AG04450 (cell line): Measurements from ENCODE around the gene MDP1. TPM values are rescaled to one million over a fixed set of nuclear protein-coding genes. Genes with fewer than 3 reads are reported as not detected.

Experiments
- CTCF ChIA-PET: fragments of 300-600, 350-600 bp; formaldehyde crosslinking; extraction: SDS; loops from one replicate; lab custom pipeline; 2022; ENCODE audit warnings: antibody characterized with exemption, inconsistent platforms; lab: Charles Lee
- POLR2A ChIA-PET: fragments of 350-600 bp; formaldehyde crosslinking; extraction: SDS; loops from one replicate; lab custom pipeline; 2021; ENCODE audit warnings: antibody characterized with exemption, inconsistent platforms; lab: Yijun Ruan, JAX
- DNase-seq: peaks from one replicate; pipeline ENCODE4 v3.0.0-alpha.2; 2011; ENCODE audit warnings: low read depth, low spot score
- H3K27ac ChIP-seq: one replicate; pipeline ENCODE4 v1.5.1; 2012; ENCODE audit warnings: low read depth, low read length, control low read depth
- H3K27me3 ChIP-seq: one replicate; pipeline ENCODE4 v1.6.0; 2012; ENCODE audit warnings: low read length; ENCODE audit not compliant: control insufficient read depth, insufficient read depth
- H3K4me3 ChIP-seq: 2 replicates; pipeline ENCODE4 v1.5.1; 2011; ENCODE audit warnings: mild to moderate bottlenecking, low read depth, low read length, control low read depth
- H3K9me3 ChIP-seq: 2 replicates; pipeline ENCODE4 v1.5.1; 2012; ENCODE audit warnings: low read length; ENCODE audit not compliant: control insufficient read depth, insufficient read depth
- CTCF ChIP-seq: IDR thresholded peaks from 2 replicates; pipeline ENCODE4 v1.5.1; 2011; ENCODE audit warnings: low read depth, low read length, control low read depth, inconsistent platforms
- polyA minus RNA-seq: library from RNA; depleted of rRNA, polyadenylated mRNA; stranded (reverse); fragments of >200 nt; gene quantifications from 2 replicates; pipeline ENCODE4 v1.2.3, GENCODE V29; 2011; rRNA and poly(A)+ RNA removed
- polyA plus RNA-seq: library from polyadenylated mRNA; depleted of rRNA; stranded (reverse); fragments of >200 nt; gene quantifications from 2 replicates; pipeline ENCODE4 v1.2.3, GENCODE V29; 2011; rRNA removed

Gene MDP1
- 14.9 and 16.1 TPM in 2 replicates for polyA plus RNA-seq
- 4.2 and 5.0 TPM in 2 replicates for polyA minus RNA-seq

DNA sequence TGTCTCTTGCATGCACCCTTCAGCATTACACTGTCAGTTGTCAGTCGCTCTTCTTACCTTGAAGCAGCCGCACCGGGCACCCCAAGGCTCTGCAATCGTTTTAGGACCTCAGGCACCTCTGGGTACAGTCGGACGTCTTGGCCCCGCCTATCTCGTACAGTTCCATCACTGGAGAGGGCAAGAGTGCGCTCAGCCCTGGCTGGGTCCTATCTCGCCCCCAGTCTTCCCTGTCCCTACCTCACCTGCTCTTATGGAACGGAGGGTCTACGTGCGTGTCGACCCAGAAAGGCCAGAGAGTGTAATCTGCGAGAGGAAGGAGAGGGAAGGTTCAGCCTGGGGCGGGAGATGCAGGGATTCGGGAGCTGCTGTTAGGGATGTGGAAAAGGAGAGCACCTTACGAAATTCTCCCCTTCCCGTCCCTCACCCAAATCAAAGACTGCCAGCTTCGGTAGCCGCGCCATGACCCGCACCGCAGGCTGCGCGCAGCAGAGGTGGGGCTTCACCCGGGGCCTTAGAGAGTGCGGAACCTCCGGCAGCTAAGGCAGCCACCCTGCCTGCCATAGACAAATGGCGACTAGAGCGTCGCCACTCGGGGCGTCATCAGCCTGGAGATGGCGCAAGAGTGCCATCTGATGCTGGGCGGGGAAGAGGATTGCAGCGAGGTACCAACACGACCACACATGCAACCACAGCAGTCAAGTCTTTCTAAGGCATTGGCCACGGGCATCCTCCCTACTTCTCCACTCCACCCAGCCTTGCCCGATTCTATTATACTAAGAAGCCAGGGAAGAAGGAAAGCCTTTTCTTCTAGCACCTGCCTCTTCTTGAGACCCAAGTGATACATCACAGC is at the start of gene MDP1:
Gene MDP1 (minus strand): TSS at position 572 of the 850 bp plus-strand sequence. CDS start 111 bp downstream, at position 461.
- H3K27ac ChIP-seq = peak within 1 kb of the TSS; percentile 84
- peak; percentile 43 for DNase-seq
- ChIA-PET POLR2A (interaction anchor here (0.8 to 1.6 kb wide), 7 partner anchors 15 to 85 kb away, joined by 3 to 9 read pairs (median 4); partner anchors contain the start of genes RABGGTA and TINF2), CTCF (interaction anchor here (0.7 to 1.8 kb wide), 5 partner anchors 12 to 156 kb away, joined by 3 to 15 read pairs (median 5); no protein-coding TSS in a partner anchor)
- no peaks in the 10 kb centered on the region; the same call in 1 of the 2 replicates for H3K9me3 ChIP-seq
- peak within 1 kb of the TSS; percentile 79 for H3K4me3 ChIP-seq
- TF ChIP-seq CTCF = peak; percentile 41
- no peaks in the 10 kb centered on the region for H3K27me3 ChIP-seq

GRCh38 chr14:24264298-24264697 is 48.4 kb upstream of the MDP1 start:
- TF ChIP-seq CTCF = no peak
- POLR2A ChIA-PET = interaction anchor here (0.7 to 1.8 kb wide), 2 partner anchors 22 to 123 kb away, joined by 3 to 4 read pairs; partner anchors contain the start of genes EMC9 and TINF2
- CTCF ChIA-PET = interaction anchor here (0.6 kb wide), 1 partner anchor 28 kb away, joined by 3 read pairs; no protein-coding TSS in a partner anchor
- no peak overlapping the region for H3K4me3 ChIP-seq
- H3K27ac ChIP-seq = no peak overlapping the region
- no peaks in the 10 kb centered on the region for H3K27me3 ChIP-seq
- no peak for DNase-seq
- no peaks in the 10 kb centered on the region for H3K9me3 ChIP-seq

DNA sequence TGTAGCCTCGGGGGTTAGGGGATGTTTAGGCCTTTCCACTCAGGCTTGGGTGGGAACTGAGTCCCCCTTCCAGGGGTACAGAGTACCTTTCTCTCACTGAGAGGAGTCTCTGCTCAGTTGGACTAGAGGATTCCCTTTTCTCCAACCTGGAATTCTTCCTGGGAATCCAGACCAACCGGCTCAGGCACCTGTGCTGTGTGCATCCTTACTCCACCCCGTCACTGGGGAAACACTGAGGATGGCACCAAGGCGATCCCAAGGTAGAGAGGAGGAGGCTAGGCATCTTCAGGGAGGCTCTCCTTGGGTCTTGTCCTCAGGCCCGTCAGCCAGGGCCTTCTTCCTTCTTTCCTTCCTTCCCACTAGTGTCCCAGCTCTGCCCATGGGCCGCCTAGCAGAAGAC is 48.0 kb upstream of the MDP1 start:
- H3K27me3 ChIP-seq = no peaks in the 10 kb centered on the region
- ChIA-PET CTCF (interaction anchor here (1.4 kb wide), 1 partner anchor 168 kb away, joined by 3 read pairs; no protein-coding TSS in a partner anchor), POLR2A (interaction anchor here (1.8 kb wide), 1 partner anchor 21 kb away, joined by 4 read pairs; the partner anchor contains the start of gene TINF2)
- no peak overlapping the region for H3K4me3 ChIP-seq
- TF ChIP-seq CTCF = no peak
- H3K27ac ChIP-seq = no peak overlapping the region
- DNase-seq = no peak
- H3K9me3 ChIP-seq = no peaks in the 10 kb centered on the region

- no peak for TF ChIP-seq CTCF
- ChIA-PET POLR2A (no interaction called here), CTCF (interaction anchor here (1.3 to 1.4 kb wide), 2 partner anchors 20 to 168 kb away, joined by 3 read pairs; partner anchors contain the start of gene TINF2)
- Histone ChIP-seq H3K9me3 (no peaks in the 10 kb centered on the region), H3K27ac (no peak within 1 kb of the TSS), H3K27me3 (no peaks in the 10 kb centered on the region), H3K4me3 (no peak within 1 kb of the TSS)
- no peak for DNase-seq
Observed at GRCh38 chr14:24262821-24263733, 47.2 kb upstream of the MDP1 start, which contains the start of gene TGM1. TGM1 (minus strand) TSS chr14:24263177; CDS start chr14:24262352, 825 bp downstream.
